ENCODE results near the gene ETV6.

DNA sequence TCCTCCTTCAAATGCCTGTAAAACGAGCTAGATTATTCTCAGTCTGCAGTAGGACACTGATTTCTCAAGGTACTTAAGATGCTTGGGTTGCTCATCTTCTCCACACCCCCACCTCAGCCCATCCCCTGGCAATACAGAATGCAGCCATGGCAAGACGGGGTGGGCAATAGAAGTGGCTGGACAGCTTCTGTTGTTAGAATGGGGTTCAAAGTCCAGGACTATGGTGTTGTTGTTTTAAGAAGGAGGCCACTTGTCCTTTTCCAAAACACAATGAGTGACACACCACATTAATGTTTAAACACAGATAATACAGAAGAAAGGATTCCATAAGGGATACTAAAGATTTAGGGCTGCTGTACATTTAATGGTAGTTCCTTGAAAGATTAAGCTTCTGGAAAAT is 232.4 kb downstream of the ETV6 start:
- TF ChIP-seq ZNF274 (IDR thresholded peaks at IDR 0.05; ENCODE audit: low read depth, low read length) (no peak), YY1 (IDR thresholded peaks at IDR 0.05; ENCODE audit: insufficient read depth, insufficient read length) (no peak), SUZ12 (IDR thresholded peaks at IDR 0.05; ENCODE audit: extremely low read depth, insufficient read depth, insufficient read length) (no peak)
